HepG2 (cell line): ENCODE data around the gene TPX2. TPM values are rescaled to one million over a fixed set of nuclear protein-coding genes. Genes with fewer than 3 reads are reported as not detected.

Experiments used
- BCL6 ChIP-seq: IDR thresholded peaks from 2 replicates; pipeline ENCODE4 v1.6.1; 2016; ENCODE audit warnings: missing genetic modification reagents, missing compliant biosample characterization
- HDAC6 ChIP-seq: fragments of 200-600 bp; sonication (generic); IDR thresholded peaks from 2 replicates; pipeline ENCODE4 v1.7.0; 2017; ENCODE audit warnings: mild to moderate bottlenecking, antibody characterized with exemption, low read length, low read depth
- HNRNPLL ChIP-seq: fragments of 200-400 bp; formaldehyde crosslinking; IDR thresholded peaks from 2 replicates; pipeline ENCODE4 v1.6.1; 2017; ENCODE audit warnings: mild to moderate bottlenecking, low read depth, low read length; ENCODE audit not compliant: poor library complexity, severe bottlenecking
- JUNB ChIP-seq: sonication (generic); formaldehyde crosslinking; IDR thresholded peaks from 2 replicates; pipeline ENCODE4 v1.8.0; 2022; ENCODE audit warnings: missing genetic modification reagents, mild to moderate bottlenecking, borderline replicate concordance
- MATR3 ChIP-seq: sonication (generic); formaldehyde crosslinking; IDR thresholded peaks from 2 replicates; pipeline ENCODE4 v1.4.0; 2020; ENCODE audit warnings: missing genetic modification reagents
- NCOA2 ChIP-seq: sonication (generic); formaldehyde crosslinking; IDR thresholded peaks from 2 replicates; pipeline ENCODE4 v1.8.0; 2022; ENCODE audit warnings: inconsistent platforms
- POGK ChIP-seq: sonication (generic); formaldehyde crosslinking; conservative IDR thresholded peaks from 2 replicates; pipeline ENCODE4 v1.8.0; 2022; ENCODE audit warnings: mild to moderate bottlenecking, moderate library complexity, missing genetic modification reagents
- POLR2G ChIP-seq: fragments of 200-400 bp; formaldehyde crosslinking; IDR thresholded peaks from 2 replicates; pipeline ENCODE4 v1.6.1; 2018; ENCODE audit warnings: mild to moderate bottlenecking, low read depth, low read length, moderate library complexity
- TFAP4 ChIP-seq: sonication (generic); IDR thresholded peaks from 2 replicates; pipeline ENCODE4 v1.6.1; 2016; ENCODE audit warnings: low read depth, borderline replicate concordance
- TFDP2 ChIP-seq: sonication (generic); formaldehyde crosslinking; IDR thresholded peaks from 2 replicates; pipeline ENCODE4 v1.4.0; 2020; ENCODE audit warnings: missing genetic modification reagents
- ZEB1 ChIP-seq: IDR thresholded peaks from 2 replicates; pipeline ENCODE4 v1.6.1; 2012; ENCODE audit warnings: mild to moderate bottlenecking, low read depth, inconsistent platforms; ENCODE audit not compliant: insufficient replicate concordance
- ZFP41 ChIP-seq: sonication (generic); formaldehyde crosslinking; IDR thresholded peaks from 2 replicates; pipeline ENCODE4 v1.4.0; 2020; ENCODE audit warnings: mild to moderate bottlenecking, missing genetic modification reagents, borderline replicate concordance
- ZKSCAN5 ChIP-seq: sonication (generic); formaldehyde crosslinking; IDR thresholded peaks from 2 replicates; pipeline ENCODE4 v1.5.1; 2020; ENCODE audit warnings: mild to moderate bottlenecking, missing genetic modification reagents
- ZNF292 ChIP-seq: sonication (generic); formaldehyde crosslinking; IDR thresholded peaks from 2 replicates; pipeline ENCODE4 v1.8.1; 2022; ENCODE audit warnings: mild to moderate bottlenecking, low read depth, missing genetic modification reagents, borderline replicate concordance
- ZNF512 ChIP-seq: sonication (generic); formaldehyde crosslinking; IDR thresholded peaks from 2 replicates; pipeline ENCODE4 v1.4.0; 2020; ENCODE audit warnings: mild to moderate bottlenecking, missing genetic modification reagents
- ZNF746 ChIP-seq: sonication (generic); formaldehyde crosslinking; IDR thresholded peaks from 2 replicates; pipeline ENCODE4 v1.8.0; 2022; ENCODE audit warnings: mild to moderate bottlenecking, missing genetic modification reagents
- ZNF775 ChIP-seq: sonication (generic); formaldehyde crosslinking; IDR thresholded peaks from 2 replicates; pipeline ENCODE4 v1.4.0; 2020; ENCODE audit warnings: missing genetic modification reagents, mild to moderate bottlenecking, moderate library complexity, borderline replicate concordance
- ZNF781 ChIP-seq: sonication (generic); formaldehyde crosslinking; IDR thresholded peaks from 2 replicates; pipeline ENCODE4 v1.5.1; 2020; ENCODE audit warnings: borderline replicate concordance, mild to moderate bottlenecking, missing genetic modification reagents; ENCODE audit errors: not compliant biosample characterization
- ZNF782 ChIP-seq: sonication (generic); formaldehyde crosslinking; IDR thresholded peaks from 2 replicates; pipeline ENCODE4 v1.4.0; 2020; ENCODE audit warnings: missing genetic modification reagents, mild to moderate bottlenecking, borderline replicate concordance
- polyA plus RNA-seq, 8 experiments: library from polyadenylated mRNA; depleted of rRNA in 3 of 8; stranded (reverse) in 7 of 8; unstranded in 1 of 8; fragments of >200 nt; fragmentation: Illumina TruSeq in 4 of 8; extraction: Trizol in 4 of 8; gene quantifications; 2 replicates each; pipeline versions ENCODE4 v1.2.1 to v1.2.3, GENCODE V29; 2011 to 2016; ENCODE audit warnings: low read depth in 4 of 8, missing spikeins in 1 of 8, mixed read lengths in 1 of 8; ENCODE audit not compliant: insufficient read depth in 1 of 8
- total RNA-seq, 5 experiments: library from RNA; depleted of rRNA; stranded (reverse); fragments of >200 nt; fragmentation: Illumina TruSeq; extraction: Trizol; gene quantifications; 2 replicates each; pipeline ENCODE4 v1.2.3, GENCODE V29; 2016; ENCODE audit warnings: low read depth in 1 of 5
- TF ChIP-seq, protein P1 (sequence below), 2 experiments: sonication (generic) in 1 of 2; formaldehyde crosslinking in 1 of 2; IDR thresholded peaks; 2 replicates each; pipeline versions ENCODE4 v1.5.1 to v1.6.1; 2011 to 2020; ENCODE audit warnings: borderline replicate concordance in 1 of 2, low read depth in 1 of 2, low read length in 1 of 2, mild to moderate bottlenecking in 1 of 2, missing genetic modification reagents in 1 of 2, moderate library complexity in 1 of 2

The TPX2 gene
- total and polyA plus RNA-seq, 2 of the 13 experiments (the other 11 are each of a cell fraction or from before 2014, with no cell fraction given): 34.3 to 124 TPM

DNA sequence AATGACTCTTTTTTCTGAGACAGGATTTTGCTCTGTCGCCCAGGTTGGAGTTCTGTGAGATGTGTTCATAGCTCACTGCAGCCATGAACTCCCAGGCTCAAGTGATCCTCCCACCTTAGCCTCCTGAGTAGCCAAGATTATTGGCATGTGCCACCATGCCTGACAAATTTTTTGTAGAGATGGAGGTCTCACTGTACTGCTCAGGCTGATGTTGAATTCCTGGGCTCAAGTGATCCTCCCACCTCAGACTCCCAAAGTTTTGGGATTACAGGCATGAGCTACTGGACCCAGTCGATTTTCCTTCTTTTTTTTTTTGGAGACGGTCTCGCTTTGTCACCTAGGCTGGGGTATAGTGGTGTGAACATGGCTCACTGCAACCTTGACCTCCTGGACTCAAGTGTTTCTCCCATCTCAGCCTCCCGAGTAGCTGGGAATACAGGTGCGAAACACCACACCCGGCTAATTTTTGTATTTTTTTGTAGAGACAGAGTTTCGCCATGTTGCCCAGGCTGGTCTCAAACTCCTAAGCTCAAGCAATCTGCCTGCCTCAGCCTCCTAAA is 40.8 kb upstream of the TPX2 start (continued):
- TF ChIP-seq, protein P1, sequence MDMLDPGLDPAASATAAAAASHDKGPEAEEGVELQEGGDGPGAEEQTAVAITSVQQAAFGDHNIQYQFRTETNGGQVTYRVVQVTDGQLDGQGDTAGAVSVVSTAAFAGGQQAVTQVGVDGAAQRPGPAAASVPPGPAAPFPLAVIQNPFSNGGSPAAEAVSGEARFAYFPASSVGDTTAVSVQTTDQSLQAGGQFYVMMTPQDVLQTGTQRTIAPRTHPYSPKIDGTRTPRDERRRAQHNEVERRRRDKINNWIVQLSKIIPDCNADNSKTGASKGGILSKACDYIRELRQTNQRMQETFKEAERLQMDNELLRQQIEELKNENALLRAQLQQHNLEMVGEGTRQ (IDR thresholded peaks at IDR 0.05; ENCODE audit: low read depth, low read length): no peak
- TF ChIP-seq, protein P1 (CRISPR knock-in tag; IDR thresholded peaks at IDR 0.05; ENCODE audit: borderline replicate concordance): no peak
- TF ChIP-seq POLR2G (no peak; the same call in 1 of the 2 replicates), ZNF292 (CRISPR knock-in tag) (0 out of 2 replicates have a peak, but pooled peaks have one; percentile 20), MATR3 (no peak), HNRNPLL (no peak), ZNF746 (CRISPR knock-in tag) (peak; percentile 29; the same call in 1 of the 2 replicates), ZNF775 (CRISPR knock-in tag) (no peak), ZEB1 (no peak), ZFP41 (CRISPR knock-in tag) (no peak), TFDP2 (CRISPR knock-in tag) (no peak), ZNF782 (0 out of 2 replicates have a peak, but pooled peaks have one; percentile 74), JUNB (CRISPR knock-in tag) (no peak), TFAP4 (no peak), ZNF781 (CRISPR knock-in tag) (no peak), BCL6 (no peak), ZNF512 (CRISPR knock-in tag) (no peak), NCOA2 (no peak), ZKSCAN5 (no peak), HDAC6 (no peak), POGK (no peak)
